Activated CD8-positive, alpha-beta memory T cell treated with anti-CD3 and anti-CD28 coated beads, Interleukin-2, amount 50 U/mL, for 24 hours (primary cell): ENCODE data around the gene EVL.

Experiments
- DNase-seq: peaks from one replicate; pipeline ENCODE4 v3.0.0-alpha.2; 2020; ENCODE audit errors: extremely low read depth

The EVL gene

GRCh38 chr14:100084591-100084990 is 19.4 kb downstream of the EVL start:
- no peak for DNase-seq

DNA sequence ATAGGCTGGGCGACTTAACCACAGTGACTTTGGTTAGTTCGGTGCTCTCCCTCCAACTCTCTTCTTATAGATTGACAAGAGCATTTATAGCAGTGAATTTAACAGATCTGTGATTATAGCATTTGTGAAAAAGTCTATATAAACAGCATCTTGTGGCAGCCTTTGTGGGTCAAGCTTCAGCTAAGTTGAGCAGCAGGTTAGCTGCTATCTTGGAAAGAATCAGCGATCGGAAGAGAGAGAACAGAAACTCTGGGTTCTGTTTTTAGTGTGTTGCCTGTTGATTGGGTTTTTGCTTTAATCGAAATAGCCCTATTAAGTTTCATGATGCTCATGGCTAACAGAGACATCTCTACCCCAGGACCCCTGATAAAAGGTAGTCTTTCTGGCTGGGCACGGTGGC is 20.2 kb downstream of the EVL start:
- no peak for DNase-seq

DNA sequence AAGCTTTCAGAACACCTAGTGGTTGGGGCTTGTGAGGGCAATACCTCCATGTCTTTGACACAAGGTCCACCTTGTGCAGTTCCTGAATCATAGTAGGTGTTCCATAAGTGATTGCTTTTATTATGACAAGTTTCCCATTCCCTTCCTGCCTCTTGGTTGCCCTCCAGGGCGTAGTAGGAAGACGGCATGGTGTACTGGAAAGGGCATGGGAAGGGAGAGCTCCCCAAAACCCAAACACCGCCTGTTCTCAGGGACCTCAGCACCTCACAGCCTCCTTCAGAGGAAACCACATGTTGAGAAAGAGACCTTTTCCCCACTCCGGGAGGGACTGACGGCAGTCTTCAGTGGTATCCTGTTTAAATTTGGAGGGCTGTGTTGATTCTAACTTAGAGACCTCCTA is 21.1 kb downstream of the EVL start:
- DNase-seq, result no peak

DNA sequence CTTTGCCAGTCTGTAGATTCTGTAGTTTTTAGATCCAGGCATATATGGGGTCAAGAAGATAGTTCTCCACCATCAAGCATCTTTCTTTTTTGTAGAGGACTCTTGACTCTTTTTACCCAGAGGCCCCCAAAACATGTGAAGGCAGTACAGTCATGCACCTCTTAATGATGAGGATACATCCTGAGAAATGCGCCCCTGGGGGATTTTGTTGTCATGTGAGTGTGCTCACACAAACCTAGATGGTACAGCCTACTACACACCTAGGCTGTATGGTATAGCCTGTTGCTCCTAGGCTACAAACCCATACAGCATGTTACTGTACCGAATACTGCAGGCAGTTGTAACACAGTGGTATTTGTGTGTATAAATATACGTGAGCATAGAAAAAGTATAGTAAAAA is 23.0 kb downstream of the EVL start:
- no peak for DNase-seq

DNA sequence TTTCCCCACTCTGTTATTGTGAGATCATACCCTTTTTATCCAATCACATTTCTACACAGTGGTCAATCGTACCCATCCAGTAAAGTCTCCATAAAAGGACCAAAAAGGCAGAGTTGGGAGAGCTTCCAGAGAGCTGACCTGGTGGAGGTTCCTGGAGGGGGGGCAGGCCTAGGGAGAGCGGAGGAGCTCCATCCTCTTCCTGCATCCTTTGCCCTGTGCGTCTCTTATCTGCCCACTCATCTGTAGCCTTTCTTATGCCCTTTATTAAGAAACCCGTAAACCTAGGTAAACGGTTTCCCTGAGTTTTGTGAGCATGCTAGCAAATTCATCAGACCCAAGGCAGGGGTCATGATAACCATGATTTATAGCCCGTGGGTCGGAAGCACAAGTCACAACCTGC is 26.2 kb downstream of the EVL start:
- DNase-seq, result no peak

DNA sequence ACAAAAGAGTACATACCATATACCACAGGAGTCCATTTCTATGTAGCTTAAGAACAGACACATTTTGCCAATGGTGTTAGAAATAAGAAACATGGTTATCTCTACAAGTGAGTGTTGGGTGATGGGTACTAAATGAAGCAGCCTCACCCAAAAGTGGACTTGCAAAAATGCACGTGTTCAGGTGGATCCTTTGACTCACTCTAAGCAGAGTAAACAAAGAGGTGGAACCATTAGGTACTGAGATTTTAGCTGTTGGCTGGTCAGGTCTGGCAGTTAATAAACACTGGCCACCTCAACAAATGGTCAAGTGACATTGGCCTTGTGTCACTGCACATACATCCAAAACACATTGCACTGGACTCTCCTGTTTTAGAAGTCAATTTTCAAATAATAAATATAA is 27.6 kb downstream of the EVL start:
- DNase-seq, result no peak

DNA sequence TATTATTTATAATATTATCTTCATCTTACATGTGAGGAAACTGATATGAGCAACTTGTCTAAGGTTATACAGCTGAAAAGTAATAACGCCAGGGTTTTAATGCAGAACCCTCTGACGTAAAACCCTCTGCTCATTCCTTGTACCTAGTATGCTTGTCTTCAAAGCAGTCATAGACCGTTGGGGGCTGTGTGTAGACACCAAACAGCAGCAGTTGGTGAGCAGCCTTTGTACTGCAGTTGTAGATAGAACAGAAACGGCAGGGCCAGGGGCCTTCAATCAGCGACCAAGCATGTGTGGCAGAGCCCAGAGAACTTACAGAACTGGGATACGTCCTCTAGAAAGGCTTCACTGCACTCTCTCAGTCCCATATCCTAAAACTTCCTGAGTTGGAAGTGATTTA is 28.1 kb downstream of the EVL start:
- DNase-seq, result no peak

- no peak for DNase-seq
Observed at GRCh38 chr14:100096656-100097055, 31.4 kb downstream of the EVL start.

GRCh38 chr14:100098171-100098570 is 32.9 kb downstream of the EVL start:
- no peak for DNase-seq

DNA sequence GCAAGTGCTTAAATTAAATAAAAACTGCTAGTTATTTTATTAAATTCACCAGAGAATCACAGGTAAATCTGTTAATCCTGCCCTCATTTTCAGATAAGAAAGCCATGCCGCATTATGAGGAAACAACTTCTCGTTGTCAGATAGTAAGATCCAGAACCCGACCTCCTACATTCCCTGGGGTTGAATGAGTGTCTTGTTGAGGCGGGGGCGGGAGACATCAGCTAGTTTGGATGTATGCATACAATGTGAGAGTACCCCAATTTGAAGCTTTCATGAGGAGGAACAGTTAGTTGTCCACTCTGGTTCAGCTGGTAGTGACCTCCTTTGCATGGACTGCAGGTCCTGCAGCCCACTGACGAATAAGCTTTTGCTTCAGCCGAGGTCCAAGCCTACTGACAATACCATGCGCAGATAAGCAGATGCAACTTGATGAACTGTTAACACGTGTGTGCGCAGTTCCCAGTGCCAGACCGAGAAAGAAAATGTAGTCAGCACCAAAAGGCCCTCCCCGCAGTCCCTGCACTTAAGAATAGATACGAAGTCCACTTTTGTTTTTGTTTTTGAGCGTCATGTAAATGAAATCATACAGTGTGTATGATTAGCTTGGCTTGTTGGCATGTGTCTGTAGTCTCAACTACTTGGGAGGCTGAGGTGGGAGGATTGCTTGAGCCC is 34.9 kb downstream of the EVL start:
- no peak for DNase-seq

DNA sequence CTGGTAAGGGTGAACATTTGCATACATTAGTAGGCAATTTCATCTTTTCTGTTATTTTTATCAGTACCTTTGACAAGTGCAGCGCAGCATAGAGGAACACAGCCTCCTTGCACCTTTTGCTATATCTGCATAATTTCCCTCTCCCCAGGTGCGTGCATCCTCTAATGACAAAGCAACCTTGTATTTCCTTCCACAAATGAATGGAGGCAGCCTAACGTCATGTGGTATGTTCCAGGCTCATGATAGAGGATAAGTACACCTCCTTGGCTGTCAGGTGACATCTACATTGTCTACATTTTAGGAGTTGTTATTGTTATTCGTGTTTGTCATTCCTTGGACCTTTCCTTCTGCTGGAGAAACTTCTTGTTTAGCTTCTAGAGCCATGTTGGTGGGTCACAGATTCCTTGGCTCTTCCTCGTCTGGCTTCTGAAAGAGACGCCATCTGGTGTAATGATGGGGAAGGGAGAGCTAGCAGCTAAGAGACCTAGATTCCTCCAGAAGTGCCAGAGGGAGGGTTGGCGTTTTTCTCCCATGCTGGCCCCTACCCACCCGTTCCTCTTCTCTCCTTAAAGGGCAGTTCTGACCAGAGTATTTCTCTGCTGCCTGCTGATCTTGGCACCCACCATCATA is 37.0 kb downstream of the EVL start:
- DNase-seq, result no peak

- DNase-seq, result no peak
Observed at GRCh38 chr14:100103250-100104005, 38.2 kb downstream of the EVL start.

GRCh38 chr14:100104006-100104352 is 38.8 kb downstream of the EVL start:
- DNase-seq, result no peak

DNA sequence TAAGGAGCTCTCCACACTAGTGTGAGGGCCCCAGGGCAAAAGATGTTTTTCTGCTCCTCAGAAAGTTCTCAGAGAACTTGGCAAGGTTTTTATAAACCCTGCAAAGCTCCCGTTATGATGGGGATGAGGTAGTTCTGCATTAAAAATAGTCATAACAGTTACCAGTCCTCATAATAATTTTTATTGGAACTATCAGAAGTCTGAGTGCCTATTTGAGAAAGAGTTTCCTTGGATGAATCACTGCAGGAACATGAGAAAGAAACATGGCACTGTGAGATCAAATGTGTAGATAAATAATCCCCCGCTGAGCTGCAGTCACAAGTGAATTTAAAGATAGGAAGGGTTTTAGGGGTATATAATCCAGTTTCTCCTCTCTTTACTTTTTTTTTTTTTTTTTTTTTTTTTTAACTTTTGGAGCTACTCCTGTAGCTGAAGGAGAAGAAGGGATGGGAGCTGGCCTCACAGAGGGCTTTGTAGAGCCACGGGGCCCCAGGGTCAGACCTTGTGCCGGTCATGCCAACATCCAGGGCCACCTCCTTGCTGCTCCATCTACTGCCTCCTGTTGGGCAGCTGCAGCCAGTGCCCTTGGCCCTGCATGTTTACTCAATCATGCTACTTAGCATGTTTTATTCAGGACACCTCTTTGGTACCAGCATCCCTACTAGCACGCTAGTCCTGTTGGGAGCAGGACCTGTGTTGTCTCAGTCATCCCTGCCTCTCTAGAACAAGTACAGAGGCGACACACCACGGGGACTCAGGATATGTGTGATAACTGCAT is 39.5 kb downstream of the EVL start:
- DNase-seq, result no peak

GRCh38 chr14:100105357-100106169 is 40.3 kb downstream of the EVL start:
- no peak for DNase-seq

DNA sequence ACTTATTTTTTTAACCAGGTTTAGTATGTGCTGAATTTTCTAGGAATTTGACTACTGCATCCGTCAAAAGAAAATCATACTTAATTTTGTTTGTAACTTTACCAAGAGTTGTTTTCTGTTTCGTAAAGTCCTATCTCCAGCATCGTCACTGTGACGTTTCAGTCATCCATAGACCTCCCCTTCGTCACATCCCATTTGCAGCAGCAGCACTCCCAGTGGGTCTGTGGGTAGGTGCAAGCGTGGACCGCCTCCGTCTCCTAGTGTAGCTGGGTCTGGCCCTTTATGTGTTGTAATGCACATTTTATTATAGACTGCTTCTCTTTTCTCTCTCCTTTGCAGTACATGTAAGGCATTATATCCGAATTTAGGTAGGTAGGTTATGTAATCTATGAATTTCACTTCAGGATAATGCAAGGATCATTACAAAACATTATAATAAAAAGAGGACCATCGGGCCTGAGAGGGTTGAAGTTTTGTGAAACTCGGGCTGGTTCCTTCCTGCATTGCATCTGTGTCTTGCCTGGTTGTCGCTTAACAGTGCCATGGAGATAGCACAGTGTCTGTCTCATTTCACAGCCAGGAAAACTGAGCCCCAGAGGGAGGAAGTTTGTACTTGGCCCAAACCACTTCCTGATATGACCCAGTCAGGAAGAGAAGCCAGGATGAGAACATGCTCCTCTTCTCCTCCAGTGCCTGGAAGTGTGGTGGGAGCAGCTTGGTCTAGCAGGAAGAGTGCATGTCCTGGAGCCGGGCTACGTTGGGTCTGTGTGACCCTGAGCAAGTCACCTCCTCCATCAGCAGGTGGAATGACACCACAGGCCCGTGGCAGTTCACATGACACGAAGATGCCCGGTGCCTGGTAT is 41.3 kb downstream of the EVL start:
- DNase-seq, result no peak

DNA sequence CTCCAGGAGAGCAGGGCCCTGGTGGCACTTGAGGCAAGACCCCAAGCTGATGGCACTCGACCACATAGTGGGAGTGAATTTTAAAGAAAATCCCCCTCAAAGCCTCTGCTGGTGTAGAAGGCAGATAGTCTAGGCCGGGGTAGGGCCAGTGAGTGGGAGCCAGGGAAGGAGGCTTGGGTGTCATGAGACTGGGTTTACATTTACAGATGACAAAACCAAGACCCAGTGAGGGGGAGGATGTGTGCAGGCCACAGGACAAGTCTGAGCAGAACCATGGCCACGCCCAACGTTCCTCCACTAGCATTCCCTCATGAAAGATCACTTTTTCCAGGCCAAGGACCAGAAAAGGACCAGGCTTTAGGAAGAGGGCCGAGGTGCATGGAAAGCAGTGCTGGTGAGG is 42.0 kb downstream of the EVL start:
- DNase-seq, result no peak

DNA sequence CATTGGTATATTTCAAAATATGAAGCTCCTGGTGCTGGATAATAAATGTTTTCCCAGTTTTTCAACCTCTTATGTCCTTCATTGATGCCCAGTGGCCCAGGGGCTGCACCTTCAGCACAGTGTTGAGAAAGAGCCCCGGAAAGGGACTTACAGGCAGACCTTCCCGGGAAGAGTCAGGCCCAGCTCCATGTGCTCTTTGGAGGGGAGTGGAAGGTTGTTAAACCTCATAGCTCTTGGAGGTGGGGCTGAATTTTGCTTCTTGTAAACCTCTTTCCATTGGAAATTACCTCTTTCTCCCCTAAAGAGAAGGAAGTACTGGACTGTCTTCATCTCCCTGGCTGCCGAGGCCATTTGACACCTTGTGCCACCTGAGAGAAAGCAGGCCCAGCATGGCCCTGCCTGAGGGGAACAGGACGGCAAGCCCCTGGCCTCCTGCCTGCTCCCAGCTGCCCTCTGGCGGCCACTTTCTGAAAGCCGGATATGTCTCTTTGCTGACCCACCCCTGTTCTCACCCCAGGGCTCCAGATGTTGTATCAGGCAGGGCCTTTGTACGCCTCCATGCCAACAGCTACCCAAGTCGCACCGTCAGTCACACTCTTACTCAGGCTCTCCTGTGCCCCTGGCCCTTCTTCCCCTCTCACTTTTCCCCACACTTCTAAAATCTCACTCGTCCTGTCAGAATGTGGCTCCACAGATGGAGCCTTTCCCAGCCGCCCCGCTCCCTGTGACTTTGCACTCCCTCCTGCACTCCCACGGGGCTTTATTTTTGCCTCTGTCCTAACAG is 43.0 kb downstream of the EVL start:
- peak; percentile 82 for DNase-seq

- no peak for DNase-seq
Observed at GRCh38 chr14:100108840-100109593, 43.8 kb downstream of the EVL start.
